SK-N-SH (cell line): Measurements from ENCODE around the gene GNA15. TPM values are rescaled to one million over a fixed set of nuclear protein-coding genes. Genes with fewer than 3 reads are reported as not detected.

ENCODE experiments used
- CTCF ChIA-PET: fragments of 300-600, 350-600 bp; formaldehyde crosslinking; extraction: SDS; loops from one replicate; lab custom pipeline; 2021; lab: Yijun Ruan, JAX
- POLR2A ChIA-PET: fragments of 350-600 bp; sonication (Branson Sonifier 250); formaldehyde crosslinking; extraction: SDS; loops from one replicate; lab custom pipeline; 2020; ENCODE audit warnings: antibody characterized with exemption, inconsistent platforms; lab: Yijun Ruan, JAX
- DNase-seq: peaks from one replicate; pipeline ENCODE4 v3.0.0; 2012
- H2AFZ ChIP-seq: fragments of 200-600 bp; sonication (generic); 2 replicates; pipeline ENCODE4 v1.8.1; 2016; ENCODE audit warnings: antibody characterized with exemption, mild to moderate bottlenecking, low read depth
- H3F3A ChIP-seq: fragments of 200-600 bp; sonication (generic); replicated peaks from 2 replicates; pipeline ENCODE3; 2016; ENCODE audit warnings: antibody characterized with exemption, mild to moderate bottlenecking; ENCODE audit not compliant: insufficient read depth
- H3K27ac ChIP-seq, 2 experiments: fragments of 200-500 bp in 1 of 2; fragments of 200-600 bp in 1 of 2; sonication (Bioruptor generic) in 1 of 2; sonication (generic), shearing (Covaris generic) in 1 of 2; 2 replicates each; pipeline versions ENCODE4 v1.5.1 to v1.6.1; 2014 to 2016; ENCODE audit warnings: low read depth in 2 of 2, inconsistent platforms in 1 of 2, low read length in 1 of 2, mild to moderate bottlenecking in 1 of 2, mixed read lengths in 1 of 2
- H3K27me3 ChIP-seq: fragments of 200-600 bp; sonication (generic), shearing (Covaris generic); 2 replicates; pipeline ENCODE4 v1.6.1; 2016; ENCODE audit warnings: mixed run types; ENCODE audit not compliant: insufficient read depth
- H3K36me3 ChIP-seq, 2 experiments: fragments of 200-500 bp in 1 of 2; fragments of 200-600 bp in 1 of 2; sonication (Bioruptor generic) in 1 of 2; sonication (generic) in 1 of 2; replicated peaks in 1 of 2; 2 replicates each; pipeline versions ENCODE3 to v1.5.1; 2014 to 2016; ENCODE audit warnings: low read length in 1 of 2, mild to moderate bottlenecking in 1 of 2; ENCODE audit not compliant: insufficient read depth in 2 of 2, control insufficient read depth in 1 of 2
- H3K4me1 ChIP-seq, 2 experiments: fragments of 200-500 bp in 1 of 2; fragments of 200-600 bp in 1 of 2; sonication (Bioruptor generic) in 1 of 2; sonication (generic), shearing (Covaris generic) in 1 of 2; 2 replicates each; pipeline versions ENCODE4 v1.5.1 to v1.6.1; 2014 to 2016; ENCODE audit warnings: low read depth in 1 of 2, low read length in 1 of 2, mixed run types in 1 of 2; ENCODE audit not compliant: insufficient read depth in 2 of 2, control insufficient read depth in 1 of 2
- H3K4me2 ChIP-seq: fragments of 200-600 bp; sonication (generic), shearing (Covaris generic); 2 replicates; pipeline ENCODE4 v1.6.1; 2017; ENCODE audit warnings: mixed run types
- H3K4me3 ChIP-seq, 2 experiments: fragments of 200-500 bp in 1 of 2; fragments of 200-600 bp in 1 of 2; sonication (Bioruptor generic) in 1 of 2; sonication (generic), shearing (Covaris generic) in 1 of 2; 2 replicates each; pipeline versions ENCODE4 v1.5.1 to v1.8.1; 2014 to 2016; ENCODE audit warnings: low read depth in 2 of 2, inconsistent platforms in 1 of 2, low read length in 1 of 2, mild to moderate bottlenecking in 1 of 2, mixed read lengths in 1 of 2, moderate library complexity in 1 of 2
- H3K79me2 ChIP-seq: fragments of 200-600 bp; sonication (generic); 2 replicates; pipeline ENCODE4 v1.8.1; 2017; ENCODE audit warnings: mild to moderate bottlenecking; ENCODE audit not compliant: insufficient read depth
- H3K9ac ChIP-seq: fragments of 200-600 bp; sonication (generic); 2 replicates; pipeline ENCODE4 v1.6.1; 2017; ENCODE audit warnings: mixed run types
- H3K9me2 ChIP-seq: fragments of 200-600 bp; sonication (generic); 2 replicates; pipeline ENCODE4 v1.6.1; 2017; ENCODE audit warnings: mixed run types
- H3K9me3 ChIP-seq: fragments of 200-600 bp; sonication (generic); 2 replicates; pipeline ENCODE4 v1.6.1; 2017; ENCODE audit warnings: mixed run types, mild to moderate bottlenecking, moderate library complexity
- H4K20me1 ChIP-seq: fragments of 200-600 bp; sonication (generic); 2 replicates; pipeline ENCODE4 v1.6.1; 2017; ENCODE audit warnings: mild to moderate bottlenecking, mixed run types; ENCODE audit not compliant: insufficient read depth
- CHD2 ChIP-seq: fragments of 150-350 bp; IDR thresholded peaks from 2 replicates; pipeline ENCODE4 v1.6.1; 2018; ENCODE audit warnings: low read length; ENCODE audit not compliant: partially characterized antibody
- EP300 ChIP-seq, 2 experiments: IDR thresholded peaks; 2 replicates each; pipeline versions ENCODE4 v1.4.0 to v1.6.1; 2012; ENCODE audit warnings: borderline replicate concordance in 1 of 2, low read depth in 1 of 2, low read length in 1 of 2
- FOXJ3 ChIP-seq: sonication (generic); formaldehyde crosslinking; IDR thresholded peaks from 2 replicates; pipeline ENCODE4 v1.5.1; 2020; ENCODE audit warnings: mild to moderate bottlenecking, missing genetic modification reagents
- FOXM1 ChIP-seq: IDR thresholded peaks from 2 replicates; pipeline ENCODE4 v1.4.0; 2012; ENCODE audit warnings: low read depth, mild to moderate bottlenecking
- GABPA ChIP-seq: IDR thresholded peaks from 2 replicates; pipeline ENCODE4 v1.4.0; 2012; ENCODE audit warnings: low read depth, mild to moderate bottlenecking
- GATA2 ChIP-seq: sonication (generic); formaldehyde crosslinking; IDR thresholded peaks from 2 replicates; pipeline ENCODE4 v1.5.0; 2020; ENCODE audit warnings: mild to moderate bottlenecking, missing genetic modification reagents
- MAX ChIP-seq: IDR thresholded peaks from 2 replicates; pipeline ENCODE4 v1.4.0; 2012; ENCODE audit warnings: low read depth
- NFIC ChIP-seq: IDR thresholded peaks from 2 replicates; pipeline ENCODE4 v1.4.0; 2012; ENCODE audit warnings: borderline replicate concordance
- POLR2AphosphoS5 ChIP-seq: IDR thresholded peaks from 2 replicates; pipeline ENCODE4 v1.6.1; 2012; ENCODE audit warnings: low read depth, low read length
- RCOR1 ChIP-seq: fragments of 150-350 bp; IDR thresholded peaks from 2 replicates; pipeline ENCODE4 v1.6.1; 2017; ENCODE audit warnings: antibody characterized with exemption, low read length
- RXRA ChIP-seq: IDR thresholded peaks from 2 replicates; pipeline ENCODE4 v1.4.0; 2012; ENCODE audit warnings: low read depth, mild to moderate bottlenecking, borderline replicate concordance
- SIN3A ChIP-seq: IDR thresholded peaks from 2 replicates; pipeline ENCODE4 v1.6.1; 2012; ENCODE audit warnings: low read depth, mild to moderate bottlenecking, low read length, moderate library complexity, borderline replicate concordance
- SMC3 ChIP-seq: IDR thresholded peaks from 2 replicates; pipeline ENCODE4 v1.6.1; 2012; ENCODE audit warnings: low read depth, low read length, improper control_type of control experiment
- USF2 ChIP-seq: fragments of 150-350 bp; IDR thresholded peaks from 2 replicates; pipeline ENCODE4 v1.6.1; 2017; ENCODE audit warnings: antibody characterized with exemption, low read length, low read depth, borderline replicate concordance
- WGBS: methylation state at CpG from one replicate; pipeline ENCODE4 v1.1.6; 2017; ENCODE audit warnings: low lambda C conversion rate; 5-methylcytosine and 5-hydroxymethylcytosine counted together
- polyA plus RNA-seq, 3 experiments: library from polyadenylated mRNA; depleted of rRNA; stranded (reverse); fragments of >200 nt; gene quantifications; 2 replicates each; pipeline ENCODE4 v1.2.3, GENCODE V29; 2012
- TF ChIP-seq, protein P1 (sequence below): IDR thresholded peaks from 2 replicates; pipeline ENCODE4 v1.6.1; 2012; ENCODE audit warnings: mild to moderate bottlenecking, low read depth, low read length, moderate library complexity
- TF ChIP-seq, protein P2 (sequence below): fragments of 150-350 bp; IDR thresholded peaks from 2 replicates; pipeline ENCODE4 v1.6.1; 2016; ENCODE audit warnings: mild to moderate bottlenecking, low read depth, low read length
- TF ChIP-seq, protein P3 (sequence below): fragments of 200-600 bp; sonication (generic); IDR thresholded peaks from 2 replicates; pipeline ENCODE4 v1.6.1; 2017; ENCODE audit warnings: antibody characterized with exemption, mild to moderate bottlenecking, moderate library complexity

Gene GNA15
- polyA plus RNA-seq, 1 of the 3 experiments (the other 2 are of a cell fraction), result 0.05 TPM

DNA sequence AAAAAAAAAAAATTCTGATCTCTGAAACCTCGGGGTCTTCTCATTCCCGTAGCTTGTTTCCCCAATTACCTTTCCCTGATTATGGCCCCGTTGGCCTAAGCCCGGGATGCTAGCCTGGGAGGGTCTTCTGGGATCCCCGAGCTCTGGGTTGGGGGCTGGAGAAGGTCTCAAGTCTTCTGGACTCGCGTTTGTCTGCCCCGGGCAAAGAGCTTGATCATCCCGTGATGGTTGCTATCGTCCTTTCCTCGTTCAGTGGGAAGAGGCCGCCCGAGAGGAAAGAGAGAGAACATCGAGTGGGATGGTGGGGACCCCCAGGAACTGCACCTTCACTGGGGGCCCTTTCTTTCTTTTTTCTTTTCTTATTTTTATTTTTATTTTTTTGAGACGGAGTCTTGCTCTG is 2.4 kb downstream of the GNA15 start:
- Histone ChIP-seq H3K9me3 (no peaks in the 10 kb centered on the region), H3K27ac (no peak overlapping the region), H3F3A (peaks cover 36% of the 10 kb centered on the region), H3K36me3 (no peaks in the 10 kb centered on the region), H3K4me3 (no peak overlapping the region), H3K27me3 (no peaks in the 10 kb centered on the region), H3K4me2 (no peak overlapping the region), H3K9me2 (no peaks in the 10 kb centered on the region), H3K9ac (no peak overlapping the region), H2AFZ (no peak overlapping the region), H4K20me1 (no peaks in the 10 kb centered on the region), H3K4me1 (peaks cover 2 to 16% of the 10 kb centered on the region in 2 experiments; a peak in 2 of 4 replicates), H3K79me2 (no peaks in the 10 kb centered on the region)
- whole genome bisulfite sequencing, result 72% methylated on average over 15 of the region's 15 CpGs
- no peak for DNase-seq
- ChIA-PET POLR2A (no interaction called here), CTCF (interaction anchor here (0.6 to 4.7 kb wide), 5 partner anchors 9 to 176 kb away, joined by 5 to 24 read pairs (median 8); no protein-coding TSS in a partner anchor)
- TF ChIP-seq GABPA (no peak), USF2 (no peak)

DNA sequence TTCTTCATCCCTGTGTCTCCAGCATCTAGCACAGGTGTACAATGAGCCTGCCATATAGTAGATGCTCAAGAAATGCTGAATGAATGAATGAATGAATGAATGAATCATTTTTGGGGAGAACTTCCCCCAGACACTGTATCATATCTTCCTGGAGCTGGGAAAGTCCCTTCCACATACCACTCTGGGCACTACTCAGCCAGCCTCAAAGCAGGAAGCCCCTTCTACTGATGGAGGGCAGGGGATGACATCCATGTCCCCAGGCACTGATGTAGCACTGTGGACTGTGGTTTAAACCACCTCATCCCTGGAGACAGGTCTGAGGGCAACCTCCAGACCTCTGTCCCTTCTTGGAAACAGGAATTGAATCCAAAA is 4.8 kb downstream of the GNA15 start:
- CTCF ChIA-PET, result interaction anchor here (0.6 to 4.7 kb wide), 7 partner anchors 11 to 720 kb away, joined by 3 to 24 read pairs (median 4); no protein-coding TSS in a partner anchor
- Histone ChIP-seq H3K4me2 (no peak overlapping the region), H3K4me3 (no peak overlapping the region)
- TF ChIP-seq NFIC, result no peak
- no peak for TF ChIP-seq RCOR1
- TF ChIP-seq MAX, result no peak
- TF ChIP-seq CHD2, result no peak
- TF ChIP-seq, protein P1, sequence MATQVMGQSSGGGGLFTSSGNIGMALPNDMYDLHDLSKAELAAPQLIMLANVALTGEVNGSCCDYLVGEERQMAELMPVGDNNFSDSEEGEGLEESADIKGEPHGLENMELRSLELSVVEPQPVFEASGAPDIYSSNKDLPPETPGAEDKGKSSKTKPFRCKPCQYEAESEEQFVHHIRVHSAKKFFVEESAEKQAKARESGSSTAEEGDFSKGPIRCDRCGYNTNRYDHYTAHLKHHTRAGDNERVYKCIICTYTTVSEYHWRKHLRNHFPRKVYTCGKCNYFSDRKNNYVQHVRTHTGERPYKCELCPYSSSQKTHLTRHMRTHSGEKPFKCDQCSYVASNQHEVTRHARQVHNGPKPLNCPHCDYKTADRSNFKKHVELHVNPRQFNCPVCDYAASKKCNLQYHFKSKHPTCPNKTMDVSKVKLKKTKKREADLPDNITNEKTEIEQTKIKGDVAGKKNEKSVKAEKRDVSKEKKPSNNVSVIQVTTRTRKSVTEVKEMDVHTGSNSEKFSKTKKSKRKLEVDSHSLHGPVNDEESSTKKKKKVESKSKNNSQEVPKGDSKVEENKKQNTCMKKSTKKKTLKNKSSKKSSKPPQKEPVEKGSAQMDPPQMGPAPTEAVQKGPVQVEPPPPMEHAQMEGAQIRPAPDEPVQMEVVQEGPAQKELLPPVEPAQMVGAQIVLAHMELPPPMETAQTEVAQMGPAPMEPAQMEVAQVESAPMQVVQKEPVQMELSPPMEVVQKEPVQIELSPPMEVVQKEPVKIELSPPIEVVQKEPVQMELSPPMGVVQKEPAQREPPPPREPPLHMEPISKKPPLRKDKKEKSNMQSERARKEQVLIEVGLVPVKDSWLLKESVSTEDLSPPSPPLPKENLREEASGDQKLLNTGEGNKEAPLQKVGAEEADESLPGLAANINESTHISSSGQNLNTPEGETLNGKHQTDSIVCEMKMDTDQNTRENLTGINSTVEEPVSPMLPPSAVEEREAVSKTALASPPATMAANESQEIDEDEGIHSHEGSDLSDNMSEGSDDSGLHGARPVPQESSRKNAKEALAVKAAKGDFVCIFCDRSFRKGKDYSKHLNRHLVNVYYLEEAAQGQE, result no peak
- TF ChIP-seq SMC3, result no peak
- no peak for TF ChIP-seq POLR2AphosphoS5
- no peak for TF ChIP-seq GATA2 (CRISPR knock-in tag)
- TF ChIP-seq, protein P2, sequence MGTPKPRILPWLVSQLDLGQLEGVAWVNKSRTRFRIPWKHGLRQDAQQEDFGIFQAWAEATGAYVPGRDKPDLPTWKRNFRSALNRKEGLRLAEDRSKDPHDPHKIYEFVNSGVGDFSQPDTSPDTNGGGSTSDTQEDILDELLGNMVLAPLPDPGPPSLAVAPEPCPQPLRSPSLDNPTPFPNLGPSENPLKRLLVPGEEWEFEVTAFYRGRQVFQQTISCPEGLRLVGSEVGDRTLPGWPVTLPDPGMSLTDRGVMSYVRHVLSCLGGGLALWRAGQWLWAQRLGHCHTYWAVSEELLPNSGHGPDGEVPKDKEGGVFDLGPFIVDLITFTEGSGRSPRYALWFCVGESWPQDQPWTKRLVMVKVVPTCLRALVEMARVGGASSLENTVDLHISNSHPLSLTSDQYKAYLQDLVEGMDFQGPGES, result no peak
- no peak for TF ChIP-seq RXRA
- TF ChIP-seq FOXM1, result no peak
- TF ChIP-seq, protein P3, sequence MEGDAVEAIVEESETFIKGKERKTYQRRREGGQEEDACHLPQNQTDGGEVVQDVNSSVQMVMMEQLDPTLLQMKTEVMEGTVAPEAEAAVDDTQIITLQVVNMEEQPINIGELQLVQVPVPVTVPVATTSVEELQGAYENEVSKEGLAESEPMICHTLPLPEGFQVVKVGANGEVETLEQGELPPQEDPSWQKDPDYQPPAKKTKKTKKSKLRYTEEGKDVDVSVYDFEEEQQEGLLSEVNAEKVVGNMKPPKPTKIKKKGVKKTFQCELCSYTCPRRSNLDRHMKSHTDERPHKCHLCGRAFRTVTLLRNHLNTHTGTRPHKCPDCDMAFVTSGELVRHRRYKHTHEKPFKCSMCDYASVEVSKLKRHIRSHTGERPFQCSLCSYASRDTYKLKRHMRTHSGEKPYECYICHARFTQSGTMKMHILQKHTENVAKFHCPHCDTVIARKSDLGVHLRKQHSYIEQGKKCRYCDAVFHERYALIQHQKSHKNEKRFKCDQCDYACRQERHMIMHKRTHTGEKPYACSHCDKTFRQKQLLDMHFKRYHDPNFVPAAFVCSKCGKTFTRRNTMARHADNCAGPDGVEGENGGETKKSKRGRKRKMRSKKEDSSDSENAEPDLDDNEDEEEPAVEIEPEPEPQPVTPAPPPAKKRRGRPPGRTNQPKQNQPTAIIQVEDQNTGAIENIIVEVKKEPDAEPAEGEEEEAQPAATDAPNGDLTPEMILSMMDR, result no peak
- no peak for TF ChIP-seq FOXJ3 (CRISPR knock-in tag)
- TF ChIP-seq SIN3A, result no peak
- TF ChIP-seq EP300 (IDR thresholded peaks at IDR 0.05; ENCODE audit: borderline replicate concordance in 1 of 2, low read depth in 1 of 2, low read length in 1 of 2), result no peak
- TF ChIP-seq, all 33 proteins: peak for 0
- Histone ChIP-seq H3K9me2 (no peaks in the 10 kb centered on the region), H3K9ac (no peak overlapping the region), H3K36me3 (no peaks in the 10 kb centered on the region), H4K20me1 (no peaks in the 10 kb centered on the region), H3K4me1 (peaks cover 0 to 16% of the 10 kb centered on the region in 2 experiments; a peak in 1 of 4 replicates), H3K27ac (peak overlapping the region in 1 of 2 experiments; percentile 100; a peak in 1 of 4 replicates), H3K79me2 (no peaks in the 10 kb centered on the region), H2AFZ (no peak overlapping the region), H3K9me3 (no peaks in the 10 kb centered on the region), H3K27me3 (no peaks in the 10 kb centered on the region), H3F3A (peaks cover 38% of the 10 kb centered on the region)
- POLR2A ChIA-PET, result no interaction called here
- DNase-seq, result no peak
